Measurements from ENCODE around the gene YES1.

DNA sequence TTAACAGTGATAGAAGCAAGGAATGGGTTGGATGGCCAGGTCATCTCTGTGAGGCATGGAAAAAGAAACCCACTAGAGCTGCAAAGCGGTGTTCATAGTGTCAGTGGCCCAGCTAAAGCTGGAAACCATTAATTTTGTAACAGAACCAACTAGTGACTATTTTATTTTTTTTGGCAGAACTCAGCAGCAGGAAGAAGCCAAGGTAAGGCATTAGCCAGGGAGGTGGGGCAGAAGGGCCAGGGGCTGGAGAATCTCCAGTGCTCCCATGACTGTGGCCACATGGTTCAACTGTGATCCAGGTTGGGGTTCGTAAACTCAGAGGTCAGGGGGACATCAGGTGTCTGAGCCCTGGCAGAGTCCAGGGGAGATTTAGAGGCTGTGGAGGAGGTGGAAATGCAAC is 25.9 kb upstream of the YES1 start:
- TF ChIP-seq CTCF (conservative IDR thresholded peaks at IDR 0.05) (no peak), ZFX (IDR thresholded peaks at IDR 0.05) (no peak)
